GM23248 (cell line): ENCODE results near the gene STK33. TPM values are rescaled to one million over a fixed set of nuclear protein-coding genes. Genes with fewer than 3 reads are reported as not detected.

ENCODE experiments used
- DNase-seq: peaks from one replicate; pipeline ENCODE4 v3.0.0-alpha.2; 2015
- H2AFZ ChIP-seq: fragments of 200-600 bp; sonication (generic); 2 replicates; pipeline ENCODE4 v1.6.1; 2016; ENCODE audit warnings: antibody characterized with exemption
- H3F3A ChIP-seq: fragments of 200-600 bp; sonication (generic); 2 replicates; pipeline ENCODE4 v1.6.1; 2016; ENCODE audit warnings: mild to moderate bottlenecking, antibody characterized with exemption, mixed run types; ENCODE audit not compliant: insufficient read depth
- H3K27ac ChIP-seq: fragments of 200-600 bp; sonication (generic); 2 replicates; pipeline ENCODE4 v1.5.1; 2016; ENCODE audit warnings: mild to moderate bottlenecking
- H3K27me3 ChIP-seq: fragments of 200-600 bp; sonication (generic); replicated peaks from 2 replicates; pipeline ENCODE4 v1.6.1; 2016; ENCODE audit warnings: mild to moderate bottlenecking; ENCODE audit not compliant: insufficient read depth
- H3K36me3 ChIP-seq: fragments of 200-600 bp; sonication (generic); 2 replicates; pipeline ENCODE4 v1.6.1; 2016; ENCODE audit warnings: low read depth, mild to moderate bottlenecking
- H3K4me1 ChIP-seq: fragments of 200-600 bp; sonication (generic); 2 replicates; pipeline ENCODE4 v1.6.1; 2016; ENCODE audit warnings: mild to moderate bottlenecking; ENCODE audit not compliant: insufficient read depth
- H3K4me2 ChIP-seq: fragments of 200-600 bp; sonication (generic); one replicate; pipeline ENCODE4 v1.6.1; 2016; ENCODE audit warnings: mild to moderate bottlenecking; ENCODE audit not compliant: unreplicated experiment
- H3K4me3 ChIP-seq: fragments of 200-600 bp; sonication (generic); 2 replicates; pipeline ENCODE4 v1.5.1; 2016; ENCODE audit warnings: mild to moderate bottlenecking
- H3K79me2 ChIP-seq: fragments of 200-600 bp; sonication (generic); 2 replicates; pipeline ENCODE4 v1.6.1; 2016; ENCODE audit warnings: mild to moderate bottlenecking; ENCODE audit not compliant: insufficient read depth
- H3K9ac ChIP-seq: fragments of 200-600 bp; sonication (generic); 2 replicates; pipeline ENCODE4 v1.6.1; 2016; ENCODE audit warnings: mild to moderate bottlenecking
- H3K9me2 ChIP-seq: fragments of 200-600 bp; sonication (generic); 2 replicates; pipeline ENCODE4 v1.6.1; 2016; ENCODE audit warnings: mixed run types, mild to moderate bottlenecking, moderate library complexity; ENCODE audit not compliant: insufficient read depth
- H3K9me3 ChIP-seq: fragments of 200-600 bp; sonication (generic); one replicate; pipeline ENCODE4 v1.6.1; 2017; ENCODE audit warnings: low read depth
- H4K20me1 ChIP-seq: fragments of 200-600 bp; sonication (generic); 2 replicates; pipeline ENCODE4 v1.6.0; 2016; ENCODE audit not compliant: insufficient read depth
- EZH2 ChIP-seq: fragments of 200-600 bp; sonication (generic); IDR thresholded peaks from 2 replicates; pipeline ENCODE4 v1.6.1; 2018; ENCODE audit warnings: antibody characterized with exemption, mild to moderate bottlenecking; ENCODE audit not compliant: insufficient read depth, poor library complexity, severe bottlenecking
- EZH2phosphoT487 ChIP-seq: fragments of 200-600 bp; sonication (generic); IDR thresholded peaks from 2 replicates; pipeline ENCODE4 v1.6.1; 2018; ENCODE audit warnings: antibody characterized with exemption, moderate library complexity, mild to moderate bottlenecking, low read depth; ENCODE audit not compliant: insufficient read depth
- WGBS, 2 experiments: methylation state at CpG; one replicate each; pipeline ENCODE4 v1.1.6; 2015 to 2017; ENCODE audit warnings: low lambda C conversion rate in 2 of 2, low coverage in 1 of 2; ENCODE audit errors: missing lambda C conversion rate in 2 of 2; 5-methylcytosine and 5-hydroxymethylcytosine counted together
- in situ Hi-C: fragments of 300-500 bp; cut with MboI; formaldehyde crosslinking; loops from 2 replicates; pipeline ENCODE4 v1.15.0; 2020
- polyA plus RNA-seq: library from polyadenylated mRNA; unstranded; fragments of >200 nt; fragmentation: Nextera tagmentation; extraction: Ambion mirVana; gene quantifications from 2 replicates; pipeline ENCODE4 v1.2.1, GENCODE V29; 2016
- total RNA-seq: library from RNA; depleted of rRNA; stranded (reverse); fragments of >200 nt; shearing (Covaris generic); gene quantifications from 2 replicates; pipeline ENCODE4 v1.2.3, GENCODE V29; 2014

Gene STK33
- total and polyA plus RNA-seq, 2 experiments from 2014 or later, result not detected

DNA sequence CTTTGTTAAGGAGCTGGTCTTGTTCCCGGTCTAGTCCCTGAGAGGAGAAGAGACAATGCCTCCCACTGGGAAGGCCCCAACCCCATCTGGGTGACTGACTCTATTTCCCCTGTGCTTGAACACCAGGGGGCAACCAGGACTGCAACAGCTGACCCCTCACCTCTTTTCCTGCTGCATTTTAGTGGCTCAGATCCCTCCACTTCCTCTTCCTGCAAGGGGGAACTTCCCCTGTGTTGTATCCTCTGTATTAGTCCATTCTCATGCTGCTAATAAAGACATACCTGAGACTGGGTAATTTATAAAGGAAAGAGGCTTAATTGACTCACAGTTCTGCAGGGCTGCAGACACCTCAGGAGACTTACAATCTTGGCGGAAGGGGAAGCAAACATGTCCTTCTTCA, 246.1 kb downstream of the STK33 start:
- WGBS, 2 experiments, result 57 to 65% methylated on average over 2 of the region's 2 CpGs
- no peak for TF ChIP-seq EZH2
- TF ChIP-seq EZH2phosphoT487, result no peak
- Histone ChIP-seq H3K4me3 (no peak overlapping the region), H2AFZ (no peak overlapping the region), H3K36me3 (no peaks in the 10 kb centered on the region), H3K9me3 (no peaks in the 10 kb centered on the region), H3K9me2 (no peaks in the 10 kb centered on the region), H3K27ac (no peak overlapping the region), H4K20me1 (no peaks in the 10 kb centered on the region), H3F3A (no peaks in the 10 kb centered on the region), H3K4me2 (no peak overlapping the region), H3K9ac (no peak overlapping the region), H3K4me1 (no peaks in the 10 kb centered on the region), H3K79me2 (no peaks in the 10 kb centered on the region), H3K27me3 (peaks cover 5% of the 10 kb centered on the region)
- no peak for DNase-seq
- in situ Hi-C loops, result no loop called here

DNA sequence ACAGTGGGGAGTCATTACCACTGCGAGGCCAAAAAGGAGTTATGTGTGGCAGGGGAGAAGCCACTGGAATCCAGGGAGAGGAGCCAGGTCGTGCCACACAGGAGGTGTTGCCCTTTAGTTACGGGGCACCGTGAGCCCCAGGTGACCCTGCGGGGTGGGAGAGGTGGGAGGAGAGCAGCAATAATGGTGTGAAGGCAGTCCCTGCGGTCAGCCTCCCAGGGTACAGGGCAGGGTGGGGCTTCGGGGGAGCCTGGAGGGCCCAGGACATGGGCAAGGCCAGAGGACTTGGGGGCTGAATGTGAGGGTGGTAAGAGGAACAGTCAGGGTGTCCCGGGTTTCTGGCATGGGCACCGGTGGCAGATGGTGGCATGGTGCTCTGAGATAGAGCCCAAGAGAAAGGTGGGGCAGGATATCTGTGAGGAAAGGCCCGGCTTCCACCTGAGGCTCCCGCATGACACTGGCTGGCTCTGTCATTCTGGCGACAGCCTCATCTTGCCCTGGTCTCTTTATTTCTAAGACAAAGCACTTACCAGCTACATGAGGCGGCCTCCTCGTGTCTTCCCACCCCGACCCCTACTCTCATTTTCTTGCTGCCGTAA, 247.8 kb downstream of the STK33 start:
- H3K9me2 ChIP-seq, result no peaks in the 10 kb centered on the region
- H3K27ac ChIP-seq, result no peak overlapping the region
- no peak overlapping the region for H3K4me2 ChIP-seq
- H3K9me3 ChIP-seq, result no peaks in the 10 kb centered on the region
- DNase-seq, result no peak
- H3K36me3 ChIP-seq, result no peaks in the 10 kb centered on the region
- no peaks in the 10 kb centered on the region for H3F3A ChIP-seq
- peaks cover 11% of the 10 kb centered on the region; the same call in 1 of the 2 replicates for H3K27me3 ChIP-seq
- TF ChIP-seq EZH2, result no peak
- TF ChIP-seq EZH2phosphoT487, result no peak
- H4K20me1 ChIP-seq, result no peaks in the 10 kb centered on the region
- no peaks in the 10 kb centered on the region for H3K79me2 ChIP-seq
- H3K4me3 ChIP-seq, result no peak overlapping the region
- in situ Hi-C loops, result no loop called here
- 45 to 53% methylated on average over 14 to 16 of the region's 16 CpGs for WGBS, 2 experiments
- no peaks in the 10 kb centered on the region for H3K4me1 ChIP-seq
- no peak overlapping the region for H2AFZ ChIP-seq
- H3K9ac ChIP-seq, result no peak overlapping the region

DNA sequence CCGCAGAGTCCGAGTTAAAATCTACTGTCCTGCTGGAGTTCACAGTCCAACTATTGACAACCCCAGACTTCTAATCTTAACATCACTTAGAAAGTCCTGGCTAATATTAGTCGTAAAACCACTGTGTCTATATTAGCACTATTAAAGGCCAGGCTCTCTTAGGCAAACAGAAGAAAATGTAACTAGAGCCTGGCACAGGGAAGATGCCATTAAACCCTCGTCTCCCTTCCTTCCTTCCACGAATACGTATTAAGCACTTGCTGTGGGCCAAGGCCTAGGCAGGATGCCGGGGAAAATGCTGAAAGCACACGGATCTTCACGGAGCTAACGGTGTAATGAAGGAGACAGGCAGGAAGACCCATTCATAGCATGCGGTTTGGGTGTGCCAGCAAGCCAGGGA, 248.8 kb downstream of the STK33 start:
- TF ChIP-seq EZH2phosphoT487 (no peak), EZH2 (no peak)
- Histone ChIP-seq H3K27ac (no peak overlapping the region), H3K9me3 (no peaks in the 10 kb centered on the region), H3K4me1 (no peaks in the 10 kb centered on the region), H3K4me2 (no peak overlapping the region), H3K27me3 (peaks cover 14% of the 10 kb centered on the region; the same call in 1 of the 2 replicates), H3K4me3 (no peak overlapping the region), H4K20me1 (no peaks in the 10 kb centered on the region), H3K36me3 (no peaks in the 10 kb centered on the region), H3K79me2 (no peaks in the 10 kb centered on the region), H3K9ac (no peak overlapping the region), H3F3A (no peaks in the 10 kb centered on the region), H3K9me2 (no peaks in the 10 kb centered on the region), H2AFZ (no peak overlapping the region)
- no peak for DNase-seq
- 60 to 61% methylated on average over 11 of the region's 11 CpGs for WGBS, 2 experiments
- in situ Hi-C loops, result no loop called here

- DNase-seq, result no peak
- no peaks in the 10 kb centered on the region for H3K9me2 ChIP-seq
- H3K79me2 ChIP-seq, result no peaks in the 10 kb centered on the region
- H3K4me1 ChIP-seq, result no peaks in the 10 kb centered on the region
- in situ Hi-C loops, result no loop called here
- H3K27ac ChIP-seq, result no peak overlapping the region
- no peaks in the 10 kb centered on the region for H3F3A ChIP-seq
- H2AFZ ChIP-seq, result no peak overlapping the region
- WGBS, 2 experiments, result 46 to 54% methylated on average over 3 of the region's 3 CpGs
- TF ChIP-seq EZH2phosphoT487 (no peak), EZH2 (no peak)
- H3K4me2 ChIP-seq, result no peak overlapping the region
- no peaks in the 10 kb centered on the region for H3K9me3 ChIP-seq
- H3K4me3 ChIP-seq, result no peak overlapping the region
- H4K20me1 ChIP-seq, result no peaks in the 10 kb centered on the region
- H3K36me3 ChIP-seq, result no peaks in the 10 kb centered on the region
- peaks cover 20% of the 10 kb centered on the region for H3K27me3 ChIP-seq
- no peak overlapping the region for H3K9ac ChIP-seq
Measured at GRCh38 chr11:8344346-8344745, 249.7 kb downstream of the STK33 start.
